AG09319 (cell line): ENCODE data around the gene LRRTM4.

Source experiments
- DNase-seq: peaks from one replicate; pipeline ENCODE4 v3.0.0-alpha.2; 2010; ENCODE audit warnings: low read depth; ENCODE audit errors: extremely low read depth
- TF ChIP-seq, protein P1 (sequence below): IDR thresholded peaks from 2 replicates; pipeline ENCODE4 v1.5.1; 2011; ENCODE audit warnings: low read depth, mild to moderate bottlenecking, inconsistent platforms, low read length, moderate library complexity

The LRRTM4 gene

DNA sequence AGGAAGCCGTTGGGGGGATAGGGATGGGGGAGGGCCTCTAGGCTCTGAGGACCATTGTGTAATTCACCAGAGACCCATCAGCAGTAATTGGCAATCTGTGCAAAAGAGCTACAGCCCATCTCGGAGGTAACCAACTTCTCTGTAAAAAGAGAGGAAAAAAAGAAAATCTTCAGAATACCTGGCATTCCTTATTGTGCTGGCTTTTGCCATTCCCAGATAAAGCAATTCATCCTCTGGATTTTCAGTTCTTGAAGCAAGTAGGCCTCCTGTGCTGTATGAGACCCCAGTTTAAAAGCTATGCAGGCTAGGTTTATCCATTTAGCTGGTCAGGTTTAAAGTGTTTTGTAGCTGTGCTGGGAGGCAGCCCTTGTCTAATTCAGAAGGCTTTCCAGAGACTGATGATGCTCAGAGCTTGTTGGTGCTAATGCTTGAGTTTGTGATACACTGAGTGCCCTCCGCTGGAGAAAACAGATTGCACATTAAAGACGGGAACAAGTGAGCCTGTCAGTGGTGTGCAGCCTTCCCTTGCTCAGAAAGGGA, at the start of gene LRRTM4:
TSS of gene LRRTM4 (minus strand) at position 446 of the 540 bp plus-strand sequence.
- DNase-seq, result no peak
- TF ChIP-seq, protein P1, sequence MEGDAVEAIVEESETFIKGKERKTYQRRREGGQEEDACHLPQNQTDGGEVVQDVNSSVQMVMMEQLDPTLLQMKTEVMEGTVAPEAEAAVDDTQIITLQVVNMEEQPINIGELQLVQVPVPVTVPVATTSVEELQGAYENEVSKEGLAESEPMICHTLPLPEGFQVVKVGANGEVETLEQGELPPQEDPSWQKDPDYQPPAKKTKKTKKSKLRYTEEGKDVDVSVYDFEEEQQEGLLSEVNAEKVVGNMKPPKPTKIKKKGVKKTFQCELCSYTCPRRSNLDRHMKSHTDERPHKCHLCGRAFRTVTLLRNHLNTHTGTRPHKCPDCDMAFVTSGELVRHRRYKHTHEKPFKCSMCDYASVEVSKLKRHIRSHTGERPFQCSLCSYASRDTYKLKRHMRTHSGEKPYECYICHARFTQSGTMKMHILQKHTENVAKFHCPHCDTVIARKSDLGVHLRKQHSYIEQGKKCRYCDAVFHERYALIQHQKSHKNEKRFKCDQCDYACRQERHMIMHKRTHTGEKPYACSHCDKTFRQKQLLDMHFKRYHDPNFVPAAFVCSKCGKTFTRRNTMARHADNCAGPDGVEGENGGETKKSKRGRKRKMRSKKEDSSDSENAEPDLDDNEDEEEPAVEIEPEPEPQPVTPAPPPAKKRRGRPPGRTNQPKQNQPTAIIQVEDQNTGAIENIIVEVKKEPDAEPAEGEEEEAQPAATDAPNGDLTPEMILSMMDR, result no peak

DNA sequence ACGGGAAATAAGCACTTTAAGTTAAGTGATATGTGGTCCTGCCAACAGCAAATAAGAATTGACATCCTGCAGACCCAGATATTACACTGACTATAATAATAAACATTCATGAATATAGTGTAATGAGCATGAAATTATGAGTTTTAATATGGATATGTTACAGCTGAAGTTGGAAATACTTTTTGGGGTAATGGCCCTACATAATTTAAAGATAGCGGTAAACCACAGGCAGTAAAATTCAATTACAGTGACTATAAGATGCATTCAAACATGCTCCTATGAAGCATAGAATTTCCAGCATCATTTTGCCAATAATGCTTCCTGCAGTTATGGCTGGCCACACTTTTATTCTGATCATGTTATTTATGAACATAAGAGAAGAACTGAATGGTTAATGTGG, 49.4 kb upstream of the LRRTM4 start:
- TF ChIP-seq, protein P1, result no peak
- no peak for DNase-seq

DNA sequence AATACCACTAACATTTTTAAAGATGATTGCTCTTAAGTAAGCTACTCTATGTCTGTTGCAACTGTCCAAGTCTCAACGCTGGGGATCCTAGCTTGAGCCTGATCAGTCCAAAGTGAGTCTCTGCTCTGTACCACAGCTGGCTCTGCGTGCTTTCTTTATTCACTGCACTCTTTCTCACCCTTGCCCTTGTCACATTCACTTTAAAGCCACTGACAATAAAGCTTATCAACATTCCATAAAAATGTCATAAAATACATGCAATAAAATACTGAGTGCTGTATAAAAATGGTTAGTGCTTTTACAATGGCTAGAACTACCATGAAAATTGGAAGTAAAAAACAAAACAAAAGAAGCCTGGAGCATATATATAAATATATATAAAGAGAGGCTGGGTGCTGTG, 45.5 kb upstream of the LRRTM4 start:
- TF ChIP-seq, protein P1, result no peak
- no peak for DNase-seq

DNA sequence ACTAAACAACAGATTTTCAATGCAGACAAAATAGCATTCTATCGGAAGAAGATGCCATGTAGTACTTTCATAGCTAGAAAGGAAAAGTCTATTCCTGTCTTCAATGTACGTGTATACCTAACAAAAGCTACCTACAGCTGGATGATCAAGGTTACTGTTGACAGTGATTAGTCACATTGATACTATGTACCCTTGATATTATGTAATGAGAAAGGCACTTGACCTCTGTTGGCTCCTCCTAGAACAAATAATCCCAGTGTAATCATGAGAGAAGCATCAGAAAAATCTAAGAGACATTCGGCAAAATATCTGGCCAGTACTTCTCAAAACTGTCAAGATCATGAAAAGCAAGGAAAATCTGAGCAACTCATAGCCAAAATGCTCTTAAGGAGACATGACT, 44.4 kb upstream of the LRRTM4 start:
- no peak for DNase-seq
- TF ChIP-seq, protein P1, result no peak

DNA sequence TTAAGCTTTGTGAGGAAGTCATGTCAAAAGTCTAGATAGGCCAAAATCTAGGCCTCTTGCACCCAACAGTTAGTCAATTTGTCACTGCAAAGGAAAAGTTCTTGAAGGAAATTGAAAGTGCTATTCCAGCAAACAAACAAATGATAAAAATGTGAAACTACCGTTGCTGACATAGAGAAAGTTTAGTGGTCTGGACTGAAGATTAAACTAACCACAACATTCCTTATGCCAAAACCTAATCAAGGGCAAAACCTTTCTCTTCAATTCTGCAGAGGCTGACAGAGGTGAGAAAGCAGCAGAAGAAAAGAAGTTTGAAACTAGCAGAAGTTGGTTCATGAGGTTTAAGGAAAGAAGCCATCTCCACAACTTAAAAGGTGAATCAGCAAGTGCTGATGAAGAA, 44.0 kb upstream of the LRRTM4 start:
- TF ChIP-seq, protein P1, result no peak
- DNase-seq, result no peak

DNA sequence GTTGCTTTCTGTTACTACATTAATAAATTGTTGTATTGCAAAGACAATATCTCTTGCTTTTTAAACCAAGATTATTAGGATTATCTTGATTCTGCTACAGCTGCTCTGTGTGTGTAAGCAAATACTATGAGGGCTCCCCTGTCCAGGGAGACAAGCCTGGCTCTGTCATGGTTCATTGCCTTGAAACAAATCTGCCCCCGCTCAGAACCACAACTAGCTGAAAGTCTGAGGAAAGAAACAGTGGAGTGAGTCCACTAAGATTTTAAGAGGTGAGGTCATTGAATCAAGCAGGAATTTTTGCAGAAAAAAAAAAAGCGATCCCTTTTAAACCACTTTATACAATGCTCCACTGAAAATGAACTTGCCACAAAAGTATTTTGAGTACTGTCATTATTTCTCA, 30.8 kb upstream of the LRRTM4 start:
- DNase-seq, result no peak
- TF ChIP-seq, protein P1, result no peak

DNA sequence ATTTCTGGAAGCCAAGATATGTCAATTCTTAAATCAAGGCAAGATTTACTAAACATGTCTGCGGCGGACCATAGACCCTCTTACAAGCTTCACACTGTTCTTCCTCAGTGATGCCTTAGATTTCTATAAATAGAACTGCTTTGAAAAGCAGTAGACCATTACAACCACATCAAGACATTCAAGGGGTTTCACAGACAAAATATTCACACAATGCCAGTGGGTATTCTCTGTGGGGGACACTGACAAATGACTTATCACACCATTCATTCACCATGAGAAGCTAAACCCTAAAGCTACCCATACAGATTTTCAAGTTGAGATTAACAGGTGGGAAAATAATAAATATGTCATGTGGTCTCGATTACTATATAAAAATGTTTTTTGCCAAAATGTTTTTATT, 15.9 kb upstream of the LRRTM4 start:
- TF ChIP-seq, protein P1, result no peak

More for the DNA sequence above, 15.9 kb upstream of the LRRTM4 start:
- DNase-seq, result no peak
